B cell (primary cell): ENCODE measurements around the gene SLC25A29.

Experiments
- CTCF ChIP-seq: fragments of 200-600 bp; IDR thresholded peaks from one replicate; pipeline ENCODE4 v1.8.0; 2022; ENCODE audit warnings: antibody characterized with exemption, mild to moderate bottlenecking
- EZH2 ChIP-seq: IDR thresholded peaks from 2 replicates; pipeline ENCODE4 v1.6.1; 2012; ENCODE audit warnings: borderline replicate concordance, low read depth, mild to moderate bottlenecking, moderate library complexity, low read length; ENCODE audit not compliant: insufficient read depth, poor library complexity, severe bottlenecking

DNA sequence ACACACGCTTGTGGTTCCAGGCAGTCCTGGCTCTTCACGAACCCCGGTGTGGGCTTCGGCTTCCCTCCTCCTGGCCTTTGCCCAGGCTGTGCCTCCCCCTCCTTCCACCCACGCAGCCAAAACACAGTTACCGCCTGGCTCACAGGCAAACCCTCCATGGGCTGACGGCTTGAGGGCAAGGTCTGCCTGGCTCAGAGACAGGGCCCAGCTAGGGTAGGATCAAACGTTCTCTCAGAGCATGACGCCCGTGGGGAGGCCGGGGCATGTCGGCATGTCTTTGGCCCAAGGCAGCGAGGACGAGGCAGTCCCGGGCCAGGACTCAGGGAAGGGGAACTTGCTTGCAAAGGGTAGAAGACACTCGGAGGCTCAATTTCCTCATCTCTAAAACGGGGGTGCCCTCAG, 19.0 kb upstream of the SLC25A29 start:
- TF ChIP-seq CTCF (no peak), EZH2 (no peak)
